Esophagus squamous epithelium (tissue), 4 donors: ENCODE measurements around the gene ALKBH3.

ENCODE experiments used
- CTCF ChIP-seq, 6 experiments: fragments of 450-650 bp in 4 of 6; fragments of 200-600 bp in 2 of 6; sonication (generic) in 2 of 6; IDR thresholded peaks; one replicate each; pipeline ENCODE4 v1.5.1; 2016 to 2019; ENCODE audit warnings: antibody characterized with exemption in 6 of 6, mild to moderate bottlenecking in 4 of 6, moderate library complexity in 4 of 6
- POLR2A ChIP-seq, 4 donors: fragments of 450-650 bp; IDR thresholded peaks; one replicate each; pipeline ENCODE4 v1.6.1; 2017; ENCODE audit warnings: antibody characterized with exemption in 4 of 4, mild to moderate bottlenecking in 4 of 4, moderate library complexity in 3 of 4

GRCh38 chr11:43871051-43871450 lies 9.6 kb upstream of the ALKBH3 start:
- TF ChIP-seq CTCF (IDR thresholded peaks at IDR 0.05), result no peak
- TF ChIP-seq POLR2A (IDR thresholded peaks at IDR 0.05), result no peak
